ENCODE results near the gene C19orf33. TPM values are rescaled to one million over a fixed set of nuclear protein-coding genes. Genes with fewer than 3 reads are reported as not detected.

C19orf33 gene
- total RNA-seq, 2 donors from 2014 or later = 2.9 to 13.2 TPM

DNA sequence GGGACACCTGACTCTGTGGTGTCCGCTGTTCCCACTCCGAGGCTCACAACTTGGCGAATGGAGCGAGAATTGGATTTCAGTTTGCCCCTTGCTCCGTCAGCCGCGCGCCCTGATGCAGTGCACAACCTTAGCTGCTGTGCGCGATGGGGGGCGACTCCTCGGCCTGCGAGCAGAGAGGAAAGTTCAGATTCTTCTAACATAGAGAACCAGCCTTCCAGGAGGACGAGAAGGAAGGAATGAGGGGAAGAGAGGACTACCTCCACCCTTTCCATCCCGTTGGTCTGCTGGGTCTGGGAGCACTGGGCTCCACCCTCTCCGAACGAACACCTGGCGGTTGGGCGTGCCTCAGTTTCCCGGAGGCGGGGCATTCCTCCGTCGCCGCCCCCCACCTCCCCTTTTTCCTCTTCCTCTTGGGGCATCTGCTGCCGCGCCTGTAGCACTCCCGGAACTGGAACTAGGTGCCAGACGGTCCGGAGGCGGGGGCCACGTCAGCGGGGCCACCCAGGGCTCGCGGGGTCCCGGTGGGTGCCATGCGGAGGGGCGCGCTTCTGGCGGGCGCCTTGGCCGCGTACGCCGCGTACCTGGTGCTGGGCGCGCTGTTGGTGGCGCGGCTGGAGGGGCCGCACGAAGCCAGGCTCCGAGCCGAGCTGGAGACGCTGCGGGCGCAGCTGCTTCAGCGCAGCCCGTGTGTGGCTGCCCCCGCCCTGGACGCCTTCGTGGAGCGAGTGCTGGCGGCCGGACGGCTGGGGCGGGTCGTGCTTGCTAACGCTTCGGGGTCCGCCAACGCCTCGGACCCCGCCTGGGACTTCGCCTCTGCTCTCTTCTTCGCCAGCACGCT is 15.6 kb downstream of the C19orf33 start, which contains the start of gene KCNK6:
KCNK6 (plus strand) TSS at position 425 of the 838 bp plus-strand sequence; CDS start at position 531, 106 bp downstream.
- Mint-ChIP-seq H3K4me1 (no peaks in the 10 kb centered on the region), H3K36me3 (ENCODE audit: low read depth) (no peaks in the 10 kb centered on the region), H3K9me3 (no peaks in the 10 kb centered on the region), H3K27ac (no peak within 1 kb of the TSS), H3K27me3 (ENCODE audit: insufficient read depth) (peaks cover 54% of the 10 kb centered on the region), H3K4me3 (peak within 1 kb of the TSS; percentile 61)
- TF ChIP-seq, protein P1, sequence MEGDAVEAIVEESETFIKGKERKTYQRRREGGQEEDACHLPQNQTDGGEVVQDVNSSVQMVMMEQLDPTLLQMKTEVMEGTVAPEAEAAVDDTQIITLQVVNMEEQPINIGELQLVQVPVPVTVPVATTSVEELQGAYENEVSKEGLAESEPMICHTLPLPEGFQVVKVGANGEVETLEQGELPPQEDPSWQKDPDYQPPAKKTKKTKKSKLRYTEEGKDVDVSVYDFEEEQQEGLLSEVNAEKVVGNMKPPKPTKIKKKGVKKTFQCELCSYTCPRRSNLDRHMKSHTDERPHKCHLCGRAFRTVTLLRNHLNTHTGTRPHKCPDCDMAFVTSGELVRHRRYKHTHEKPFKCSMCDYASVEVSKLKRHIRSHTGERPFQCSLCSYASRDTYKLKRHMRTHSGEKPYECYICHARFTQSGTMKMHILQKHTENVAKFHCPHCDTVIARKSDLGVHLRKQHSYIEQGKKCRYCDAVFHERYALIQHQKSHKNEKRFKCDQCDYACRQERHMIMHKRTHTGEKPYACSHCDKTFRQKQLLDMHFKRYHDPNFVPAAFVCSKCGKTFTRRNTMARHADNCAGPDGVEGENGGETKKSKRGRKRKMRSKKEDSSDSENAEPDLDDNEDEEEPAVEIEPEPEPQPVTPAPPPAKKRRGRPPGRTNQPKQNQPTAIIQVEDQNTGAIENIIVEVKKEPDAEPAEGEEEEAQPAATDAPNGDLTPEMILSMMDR (conservative IDR thresholded peaks at IDR 0.05) = no peak
- Histone ChIP-seq H3K4me3 (ENCODE audit: low read length) (peak within 1 kb of the TSS; percentile 79), H3K27ac (ENCODE audit: low read depth, low read length) (no peak within 1 kb of the TSS), H3K27me3 (ENCODE audit: control insufficient read depth, insufficient read depth, low read length, poor library complexity, severe bottlenecking) (peaks cover 39% of the 10 kb centered on the region), H3K4me1 (ENCODE audit: control insufficient read depth, insufficient read depth, low read length) (no peaks in the 10 kb centered on the region), H3K9ac (ENCODE audit: extremely low read depth, low read length, poor library complexity, severe bottlenecking) (peak within 1 kb of the TSS; percentile 47), H3K9me3 (ENCODE audit: control insufficient read depth, low read length) (no peaks in the 10 kb centered on the region), H3K36me3 (ENCODE audit: control insufficient read depth, insufficient read depth, low read length) (no peaks in the 10 kb centered on the region)
- peak; percentile 79 for DNase-seq
- WGBS, 2 experiments (ENCODE audit: insufficient coverage in 1 of 2, insufficient read length in 1 of 2) = 4 to 9% methylated on average over 29 to 76 of the region's 76 CpGs

DNA sequence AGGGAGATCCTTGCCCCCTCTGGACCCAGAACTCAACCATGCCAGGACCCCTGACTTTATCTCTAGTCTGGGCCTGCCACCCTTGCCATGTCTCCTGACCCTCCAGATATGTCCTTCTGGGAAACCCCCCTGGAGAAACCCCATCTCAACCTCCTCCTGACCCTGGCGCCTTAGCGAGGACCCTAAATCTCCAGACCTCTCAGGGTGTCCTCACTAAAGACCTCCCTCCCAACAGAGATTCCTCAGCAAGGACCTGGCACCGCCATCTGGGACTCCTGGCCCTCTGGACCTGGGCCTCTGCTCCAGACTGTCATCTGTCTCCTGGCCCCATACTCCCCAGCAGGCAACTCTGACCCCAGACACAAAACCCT is 16.9 kb downstream of the C19orf33 start:
- peak overlapping the region; percentile 79 for H3K4me3 ChIP-seq (ENCODE audit: low read length)
- H3K4me1 ChIP-seq (ENCODE audit: control insufficient read depth, insufficient read depth, low read length) = no peaks in the 10 kb centered on the region
- H3K27me3 ChIP-seq (ENCODE audit: control insufficient read depth, insufficient read depth, low read length, poor library complexity, severe bottlenecking) = peaks cover 39% of the 10 kb centered on the region
- H3K4me1 Mint-ChIP-seq = no peaks in the 10 kb centered on the region
- peak overlapping the region; percentile 61 for H3K4me3 Mint-ChIP-seq
- H3K27me3 Mint-ChIP-seq (ENCODE audit: insufficient read depth) = peaks cover 54% of the 10 kb centered on the region
- no peak overlapping the region for H3K27ac ChIP-seq (ENCODE audit: low read depth, low read length)
- no peaks in the 10 kb centered on the region for H3K36me3 ChIP-seq (ENCODE audit: control insufficient read depth, insufficient read depth, low read length)
- DNase-seq = no peak
- no peaks in the 10 kb centered on the region for H3K36me3 Mint-ChIP-seq (ENCODE audit: low read depth)
- no peak overlapping the region for H3K9ac ChIP-seq (ENCODE audit: extremely low read depth, low read length, poor library complexity, severe bottlenecking)
- WGBS, 2 experiments (ENCODE audit: insufficient coverage in 1 of 2, insufficient read length in 1 of 2) = 92 to 93% methylated on average over 3 of the region's 3 CpGs
- H3K27ac Mint-ChIP-seq = no peak overlapping the region
- TF ChIP-seq, protein P1 (conservative IDR thresholded peaks at IDR 0.05) = no peak
- H3K9me3 Mint-ChIP-seq = no peaks in the 10 kb centered on the region
- no peaks in the 10 kb centered on the region for H3K9me3 ChIP-seq (ENCODE audit: control insufficient read depth, low read length)

DNA sequence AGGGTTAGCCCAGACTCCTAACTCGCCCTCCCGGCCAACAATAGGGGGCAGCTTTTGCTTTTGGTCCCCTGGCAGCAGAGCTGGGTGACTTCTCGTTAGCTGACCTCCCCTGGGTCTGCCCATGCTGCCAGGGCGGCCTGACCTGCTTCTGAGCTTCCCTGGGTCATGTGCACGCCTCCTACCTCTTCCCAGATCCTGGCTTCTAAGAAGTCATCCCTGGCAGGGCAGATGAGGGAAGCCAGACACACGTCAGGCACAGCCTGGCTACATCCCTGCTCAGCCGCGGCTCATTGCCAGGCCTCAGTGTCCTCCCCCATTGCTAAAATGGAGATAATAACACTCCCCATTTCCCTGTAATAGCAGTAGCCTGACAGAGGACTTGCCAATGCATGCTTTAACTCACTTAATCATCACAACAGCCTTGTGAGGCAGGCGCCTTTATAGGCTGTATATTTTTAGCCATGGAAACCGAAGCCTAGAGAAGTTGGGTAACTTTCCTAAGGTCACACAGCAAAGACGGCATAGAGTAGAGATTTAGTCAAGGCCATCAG is 17.7 kb downstream of the C19orf33 start:
- H3K4me3 Mint-ChIP-seq = no peak overlapping the region
- H3K27me3 Mint-ChIP-seq (ENCODE audit: insufficient read depth) = peaks cover 48% of the 10 kb centered on the region
- 89 to 94% methylated on average over 10 to 11 of the region's 11 CpGs for WGBS, 2 experiments (ENCODE audit: insufficient coverage in 1 of 2, insufficient read length in 1 of 2)

More for the DNA sequence above, 17.7 kb downstream of the C19orf33 start:
- no peaks in the 10 kb centered on the region for H3K4me1 ChIP-seq (ENCODE audit: control insufficient read depth, insufficient read depth, low read length)
- no peak overlapping the region for H3K27ac ChIP-seq (ENCODE audit: low read depth, low read length)
- no peaks in the 10 kb centered on the region for H3K36me3 Mint-ChIP-seq (ENCODE audit: low read depth)
- DNase-seq = no peak
- no peaks in the 10 kb centered on the region for H3K36me3 ChIP-seq (ENCODE audit: control insufficient read depth, insufficient read depth, low read length)
- H3K9ac ChIP-seq (ENCODE audit: extremely low read depth, low read length, poor library complexity, severe bottlenecking) = no peak overlapping the region
- no peaks in the 10 kb centered on the region for H3K9me3 Mint-ChIP-seq
- TF ChIP-seq, protein P1 (conservative IDR thresholded peaks at IDR 0.05) = peak; percentile 13
- peak overlapping the region; percentile 79 for H3K4me3 ChIP-seq (ENCODE audit: low read length)
- peaks cover 36% of the 10 kb centered on the region for H3K27me3 ChIP-seq (ENCODE audit: control insufficient read depth, insufficient read depth, low read length, poor library complexity, severe bottlenecking)
- H3K27ac Mint-ChIP-seq = no peak overlapping the region
- H3K4me1 Mint-ChIP-seq = no peaks in the 10 kb centered on the region
- H3K9me3 ChIP-seq (ENCODE audit: control insufficient read depth, low read length) = no peaks in the 10 kb centered on the region
